ENCODE results near the gene DPEP2.

DPEP2 gene

DNA sequence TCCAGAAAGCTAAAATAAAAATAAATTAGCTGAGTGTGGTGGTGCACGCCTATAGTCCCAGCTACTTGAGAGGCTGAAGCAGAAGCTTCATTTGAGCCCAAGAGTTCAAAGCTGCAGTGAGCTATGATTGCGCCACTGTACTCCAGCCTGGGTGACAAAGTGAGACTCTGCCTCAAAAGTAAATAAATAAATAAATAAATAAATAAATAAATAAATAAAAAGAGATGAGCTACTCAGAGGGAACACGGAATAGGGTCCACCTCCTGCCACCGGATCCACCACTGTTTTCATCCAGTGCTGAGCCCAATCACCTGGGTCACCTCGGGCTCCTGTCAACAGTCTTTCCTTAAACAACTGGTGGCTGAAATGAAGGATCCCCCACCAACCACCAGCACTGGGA lies 12.3 kb downstream of the DPEP2 start:
- no peak overlapping the region for H3K4me3 ChIP-seq (ENCODE audit: low read depth, low read length)
- no peak for DNase-seq (ENCODE audit: low read depth)

DNA sequence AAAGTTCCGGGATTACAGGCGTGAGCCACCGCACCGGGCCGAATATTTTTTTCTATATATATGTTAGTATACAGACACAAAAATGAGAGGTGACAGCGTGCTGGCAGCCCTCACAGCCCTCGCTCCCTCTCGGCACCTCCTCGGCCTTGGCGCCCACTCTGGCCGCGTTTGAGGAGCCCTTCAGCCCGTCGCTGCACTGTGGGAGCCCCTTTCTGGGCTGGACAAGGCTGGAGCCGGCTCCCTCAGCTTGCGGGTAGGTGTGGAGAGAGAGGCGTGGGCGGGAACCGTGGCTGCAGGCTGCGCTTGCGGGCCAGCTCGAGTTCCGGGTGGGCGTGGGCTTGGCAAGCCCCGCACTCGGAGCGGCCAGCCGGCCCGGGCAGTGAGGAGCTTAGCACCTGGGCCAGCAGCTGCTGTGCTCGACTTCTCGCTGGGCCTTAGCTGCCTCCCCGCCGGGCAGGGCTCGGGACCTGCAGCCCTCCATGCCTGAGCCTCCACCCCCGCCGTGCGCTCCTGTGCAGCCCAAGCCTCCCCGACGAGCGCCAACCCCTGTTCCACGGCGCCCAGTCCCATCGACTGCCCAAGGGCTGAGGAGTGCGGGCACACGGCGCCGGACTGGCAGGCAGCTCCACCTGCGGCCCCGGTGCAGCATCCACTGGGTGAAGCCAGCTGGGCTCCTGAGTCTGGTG lies 17.1 kb downstream of the DPEP2 start:
- H3K4me3 ChIP-seq (ENCODE audit: low read depth, low read length): no peak overlapping the region
- DNase-seq (ENCODE audit: low read depth): no peak
- TF ChIP-seq, protein P1, sequence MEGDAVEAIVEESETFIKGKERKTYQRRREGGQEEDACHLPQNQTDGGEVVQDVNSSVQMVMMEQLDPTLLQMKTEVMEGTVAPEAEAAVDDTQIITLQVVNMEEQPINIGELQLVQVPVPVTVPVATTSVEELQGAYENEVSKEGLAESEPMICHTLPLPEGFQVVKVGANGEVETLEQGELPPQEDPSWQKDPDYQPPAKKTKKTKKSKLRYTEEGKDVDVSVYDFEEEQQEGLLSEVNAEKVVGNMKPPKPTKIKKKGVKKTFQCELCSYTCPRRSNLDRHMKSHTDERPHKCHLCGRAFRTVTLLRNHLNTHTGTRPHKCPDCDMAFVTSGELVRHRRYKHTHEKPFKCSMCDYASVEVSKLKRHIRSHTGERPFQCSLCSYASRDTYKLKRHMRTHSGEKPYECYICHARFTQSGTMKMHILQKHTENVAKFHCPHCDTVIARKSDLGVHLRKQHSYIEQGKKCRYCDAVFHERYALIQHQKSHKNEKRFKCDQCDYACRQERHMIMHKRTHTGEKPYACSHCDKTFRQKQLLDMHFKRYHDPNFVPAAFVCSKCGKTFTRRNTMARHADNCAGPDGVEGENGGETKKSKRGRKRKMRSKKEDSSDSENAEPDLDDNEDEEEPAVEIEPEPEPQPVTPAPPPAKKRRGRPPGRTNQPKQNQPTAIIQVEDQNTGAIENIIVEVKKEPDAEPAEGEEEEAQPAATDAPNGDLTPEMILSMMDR (IDR thresholded peaks at IDR 0.05; ENCODE audit: control insufficient read depth, extremely low read depth, insufficient read depth): no peak

More for the DNA sequence above, 12.3 kb downstream of the DPEP2 start:
- TF ChIP-seq, protein P1 (IDR thresholded peaks at IDR 0.05; ENCODE audit: control insufficient read depth, extremely low read depth, insufficient read depth): no peak

DNA sequence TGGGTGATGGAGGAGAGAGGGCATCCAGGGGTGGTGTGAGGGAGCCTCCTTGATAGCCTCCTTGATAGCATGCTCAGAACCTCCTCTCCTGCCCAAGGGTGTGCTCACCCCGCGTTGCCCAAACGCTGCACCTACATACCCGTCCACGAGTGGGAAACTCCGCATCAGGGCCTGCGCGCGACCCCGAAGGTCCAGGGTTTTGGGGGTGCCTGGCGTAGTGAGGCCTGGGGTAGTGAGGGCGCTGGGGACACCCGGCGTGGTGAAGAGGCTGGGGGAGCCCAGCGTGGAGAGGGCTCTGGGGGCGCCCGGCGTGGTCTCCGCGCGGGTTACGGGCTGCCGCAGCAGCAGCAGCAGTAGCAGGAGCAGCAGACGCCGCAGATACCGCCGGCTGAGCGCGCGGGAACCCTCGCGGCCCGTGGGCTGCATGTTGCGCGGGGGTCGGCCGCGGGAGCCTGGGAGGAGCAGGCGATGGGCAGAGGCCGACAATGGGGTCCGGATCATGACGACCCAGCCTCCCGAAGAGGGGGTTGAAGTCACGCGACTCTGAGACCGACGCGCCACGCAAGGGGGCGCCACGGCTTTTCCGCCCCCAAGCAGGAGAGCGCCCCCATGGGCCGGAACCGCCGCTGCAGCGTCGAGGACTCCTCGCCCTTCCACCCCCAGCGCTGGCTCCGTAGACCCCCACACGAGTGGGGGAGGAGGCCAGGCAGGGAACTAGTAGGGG lies 19.2 kb downstream of the DPEP2 start, which contains the start of gene DPEP3:
DPEP3 (minus strand) TSS at position 545 of the 724 bp plus-strand sequence; CDS start at position 426, 119 bp downstream.
- DNase-seq (ENCODE audit: low read depth): no peak
- H3K4me3 ChIP-seq (ENCODE audit: low read depth, low read length): no peak within 1 kb of the TSS
- TF ChIP-seq, protein P1 (IDR thresholded peaks at IDR 0.05; ENCODE audit: control insufficient read depth, extremely low read depth, insufficient read depth): no peak

DNA sequence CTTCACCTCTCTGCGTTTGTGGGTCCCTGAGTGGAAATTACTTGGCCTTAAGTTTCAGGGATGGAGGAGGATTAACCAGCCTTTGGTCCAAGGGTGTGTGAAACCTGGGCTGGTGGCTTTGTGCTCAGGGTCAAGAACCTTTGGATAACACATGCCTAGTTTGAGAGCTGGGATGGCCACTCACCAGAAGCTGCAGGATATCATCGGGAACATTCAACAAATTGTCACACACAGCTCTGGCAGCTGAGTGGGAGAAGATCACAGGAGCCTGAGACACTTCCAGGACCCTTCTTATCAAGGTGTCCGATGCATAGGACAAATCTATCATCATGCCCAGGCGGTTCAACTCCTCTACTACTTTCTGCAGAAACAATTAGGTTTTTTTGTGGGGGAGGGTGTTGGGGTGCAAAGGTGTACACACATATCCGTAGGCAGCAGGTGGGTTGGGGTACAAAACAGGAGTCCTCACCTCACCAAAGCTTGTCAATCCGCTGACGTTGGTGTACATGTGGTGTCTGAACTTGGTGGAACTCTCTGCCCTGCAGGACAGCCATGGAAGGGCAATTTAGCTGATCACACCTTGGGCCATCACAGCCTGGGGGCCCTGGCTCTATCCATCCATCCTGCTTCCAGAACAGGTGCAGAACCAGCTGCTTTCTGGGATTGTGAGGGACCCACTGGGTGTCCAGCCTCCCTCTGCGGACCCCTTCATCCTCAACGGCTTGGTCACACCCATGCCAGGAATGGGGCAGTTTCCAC lies 21.6 kb downstream of the DPEP2 start:
- no peak for DNase-seq (ENCODE audit: low read depth)
- no peak overlapping the region for H3K4me3 ChIP-seq (ENCODE audit: low read depth, low read length)
- TF ChIP-seq, protein P1 (IDR thresholded peaks at IDR 0.05; ENCODE audit: control insufficient read depth, extremely low read depth, insufficient read depth): no peak

DNA sequence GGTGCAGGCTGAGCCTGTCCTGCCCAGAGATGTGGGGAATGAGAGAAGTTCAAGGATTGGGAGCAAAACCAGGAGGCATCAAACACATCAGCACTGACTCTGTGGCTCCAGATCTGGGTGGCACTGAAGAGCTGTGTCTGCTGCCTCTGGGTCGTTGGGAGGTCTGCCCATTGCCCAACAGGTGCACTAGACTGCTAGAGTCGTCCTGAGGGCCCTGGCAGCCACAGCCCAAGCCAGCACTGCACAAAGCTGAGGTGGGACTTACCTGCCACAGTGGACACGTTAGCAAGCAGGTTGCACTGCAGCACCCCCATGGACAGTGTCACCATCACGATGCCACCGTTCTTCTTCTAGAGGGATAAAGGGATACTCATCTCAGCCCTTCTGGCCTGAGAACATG lies 22.3 kb downstream of the DPEP2 start:
- TF ChIP-seq, protein P1 (IDR thresholded peaks at IDR 0.05; ENCODE audit: control insufficient read depth, extremely low read depth, insufficient read depth): no peak
- no peak for DNase-seq (ENCODE audit: low read depth)
- no peak overlapping the region for H3K4me3 ChIP-seq (ENCODE audit: low read depth, low read length)

DNA sequence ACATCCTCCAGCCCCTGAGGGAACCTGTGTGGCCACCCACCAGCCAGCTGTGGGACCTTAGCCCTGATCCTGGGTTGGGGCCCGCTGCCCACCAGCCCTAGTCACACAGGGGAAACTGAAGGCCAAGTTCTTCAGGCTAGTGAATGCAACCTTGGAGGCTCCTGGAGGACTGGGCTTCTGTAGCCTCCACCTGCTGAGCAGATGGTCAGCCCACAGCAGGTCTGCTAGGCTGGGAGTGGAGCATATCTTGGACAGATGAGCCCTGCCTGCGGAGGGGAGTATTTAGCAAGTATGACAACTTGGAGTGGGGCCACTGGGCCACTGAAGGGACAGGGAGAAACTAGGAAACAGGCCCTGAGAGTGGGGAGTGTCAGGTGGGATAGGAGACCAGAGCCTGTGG lies 23.1 kb downstream of the DPEP2 start:
- no peak overlapping the region for H3K4me3 ChIP-seq (ENCODE audit: low read depth, low read length)
- no peak for DNase-seq (ENCODE audit: low read depth)
- TF ChIP-seq, protein P1 (IDR thresholded peaks at IDR 0.05; ENCODE audit: control insufficient read depth, extremely low read depth, insufficient read depth): no peak
